ENCODE data around the gene RAPGEF4.

- TF ChIP-seq POLR2A (IDR thresholded peaks at IDR 0.05) (no peak), CTCF (IDR thresholded peaks at IDR 0.05) (no peak)
These were observed 151.6 kb downstream of the RAPGEF4 start for GRCh38 chr2:172887280-172887679.

Measured in stomach (tissue), 4 donors.